HCT116 (cell line): ENCODE data around the gene LAD1. TPM values are rescaled to one million over a fixed set of nuclear protein-coding genes. Genes with fewer than 3 reads are reported as not detected.

Experiments
- ATAC-seq: fragments of 200-7000 bp; cut with Tn5 transposase; 2 replicates; pipeline ENCODE4 v1.9.1; 2020; ENCODE audit warnings: mild to moderate bottlenecking, moderate library complexity
- BruUV-seq: library from RNA; stranded (reverse); fragments of 400-500 nt; replicated peaks from 2 replicates; lab custom pipeline; 2021; lab: Mats Ljungman, UMichigan
- CTCF ChIA-PET: fragments of 300-600 bp; sonication (Branson Sonifier 250); formaldehyde crosslinking; loops from one replicate; lab custom pipeline; 2021; ENCODE audit warnings: antibody characterized with exemption; lab: Charles Lee
- POLR2A ChIA-PET: fragments of 300-600, 350-600 bp; sonication (Branson Sonifier 250); formaldehyde crosslinking; loops from one replicate; lab custom pipeline; 2021; ENCODE audit warnings: antibody characterized with exemption; lab: Charles Lee
- RAD21 ChIA-PET, 2 experiments: fragments of 300-600 bp; sonication (Branson Sonifier 250); formaldehyde crosslinking; loops; one replicate each; lab custom pipeline; 2023; ENCODE audit warnings: low total read pairs in 2 of 2; ENCODE audit not compliant: uncharacterized antibody in 2 of 2, unreplicated experiment in 2 of 2, low non-redundant PET in 1 of 2; lab: Charles Lee
- DNase-seq: peaks from one replicate; pipeline ENCODE4 v3.0.0-alpha.2; 2010; ENCODE audit warnings: low read depth, low spot score
- H2AFZ ChIP-seq: fragments of 200-600 bp; shearing (Covaris generic), sonication (generic); 2 replicates; pipeline ENCODE4 v1.6.1; 2017; ENCODE audit warnings: low read depth, mixed run types, mixed read lengths, antibody characterized with exemption, low read length; ENCODE audit not compliant: poor library complexity, severe bottlenecking
- H3K27ac ChIP-seq: 2 replicates; pipeline ENCODE4 v1.5.1; 2012; ENCODE audit warnings: low read depth, low read length
- H3K27me3 ChIP-seq: fragments of 200-600 bp; sonication (generic); 2 replicates; pipeline ENCODE4 v1.6.1; 2016; ENCODE audit warnings: mixed run types, low read length, mixed read lengths; ENCODE audit not compliant: insufficient read depth
- H3K36me3 ChIP-seq, 2 experiments: fragments of 200-500 bp in 1 of 2; fragments of 200-600 bp in 1 of 2; sonication (Bioruptor generic) in 1 of 2; sonication (generic) in 1 of 2; 2 replicates each; pipeline versions ENCODE4 v1.5.1 to v1.6.1; 2014 to 2016; ENCODE audit warnings: low read length in 2 of 2, inconsistent platforms in 1 of 2, mixed read lengths in 1 of 2, mixed run types in 1 of 2; ENCODE audit not compliant: insufficient read depth in 2 of 2, control insufficient read depth in 1 of 2
- H3K4me1 ChIP-seq, 2 experiments: fragments of 200-600 bp in 1 of 2; sonication (generic) in 1 of 2; 2 replicates each; pipeline versions ENCODE4 v1.5.1 to v1.6.1; 2012 to 2017; ENCODE audit warnings: low read length in 2 of 2, inconsistent platforms in 1 of 2, mild to moderate bottlenecking in 1 of 2, mixed read lengths in 1 of 2, mixed run types in 1 of 2, moderate library complexity in 1 of 2; ENCODE audit not compliant: insufficient read depth in 2 of 2, control insufficient read depth in 1 of 2
- H3K4me2 ChIP-seq: fragments of 200-600 bp; sonication (generic); 2 replicates; pipeline ENCODE4 v1.6.1; 2017; ENCODE audit warnings: mixed run types, low read length, mixed read lengths
- H3K4me3 ChIP-seq, 2 experiments: fragments of 200-600 bp in 1 of 2; sonication (generic) in 1 of 2; replicated peaks in 1 of 2; 2 replicates each; pipeline ENCODE4 v1.5.1; 2011 to 2016; ENCODE audit warnings: low read length in 2 of 2, control low read depth in 1 of 2, low read depth in 1 of 2, mild to moderate bottlenecking in 1 of 2, mixed read lengths in 1 of 2, mixed run types in 1 of 2
- H3K79me2 ChIP-seq: fragments of 200-600 bp; sonication (generic); 2 replicates; pipeline ENCODE4 v1.6.1; 2017; ENCODE audit warnings: mild to moderate bottlenecking, mixed run types, low read length, moderate library complexity, mixed read lengths; ENCODE audit not compliant: insufficient read depth
- H3K9ac ChIP-seq: fragments of 200-600 bp; sonication (generic); 2 replicates; pipeline ENCODE4 v1.6.1; 2016; ENCODE audit warnings: low read length, mixed read lengths
- H3K9me2 ChIP-seq: fragments of 200-600 bp; sonication (generic), shearing (Covaris generic); 2 replicates; pipeline ENCODE4 v1.6.1; 2017; ENCODE audit warnings: mixed run types, mild to moderate bottlenecking, moderate library complexity; ENCODE audit not compliant: insufficient read depth
- H3K9me3 ChIP-seq, 2 experiments: fragments of 200-500 bp in 1 of 2; fragments of 200-600 bp in 1 of 2; sonication (Bioruptor generic) in 1 of 2; sonication (generic) in 1 of 2; 2 replicates each; pipeline ENCODE4 v1.6.1; 2014 to 2017; ENCODE audit warnings: low read length in 2 of 2, mixed read lengths in 2 of 2, inconsistent platforms in 1 of 2, low read depth in 1 of 2, mild to moderate bottlenecking in 1 of 2, mixed run types in 1 of 2, moderate library complexity in 1 of 2; ENCODE audit not compliant: control insufficient read depth in 1 of 2, insufficient read depth in 1 of 2
- H4K20me1 ChIP-seq: fragments of 200-600 bp; sonication (generic), shearing (Covaris generic); 2 replicates; pipeline ENCODE4 v1.6.1; 2017; ENCODE audit warnings: mixed run types, mild to moderate bottlenecking, moderate library complexity; ENCODE audit not compliant: insufficient read depth
- CEBPB ChIP-seq: IDR thresholded peaks from 2 replicates; pipeline ENCODE4 v1.6.1; 2012; ENCODE audit warnings: low read depth
- EGR1 ChIP-seq: IDR thresholded peaks from 2 replicates; pipeline ENCODE4 v1.6.1; 2012; ENCODE audit warnings: low read depth
- JUND ChIP-seq: IDR thresholded peaks from 2 replicates; pipeline ENCODE4 v1.6.1; 2012
- RAD21 ChIP-seq: IDR thresholded peaks from 2 replicates; pipeline ENCODE4 v1.6.1; 2012; ENCODE audit warnings: low read depth, mild to moderate bottlenecking
- SRF ChIP-seq: IDR thresholded peaks from 2 replicates; pipeline ENCODE4 v1.6.1; 2012; ENCODE audit warnings: low read depth
- intact Hi-C: fragments of 100-400 bp; cut with micrococcal nuclease; formaldehyde crosslinking; loops from 2 replicates; pipeline ENCODE4 v1.10.0; 2022
- total RNA-seq: library from RNA; stranded (reverse); gene quantifications from one replicate; pipeline ENCODE4 v1.2.1, GENCODE V29; 2021; ENCODE audit not compliant: unreplicated experiment
- TF ChIP-seq, protein P1 (sequence below), 3 experiments: fragments of 200-600 bp in 1 of 3; sonication (generic) in 1 of 3; IDR thresholded peaks in 2 of 3; conservative IDR thresholded peaks in 1 of 3; 2 replicates each; pipeline ENCODE4 v1.5.1; 2012 to 2017; ENCODE audit warnings: low read depth in 2 of 3, low read length in 2 of 3, antibody characterized with exemption in 1 of 3, borderline replicate concordance in 1 of 3, control low read depth in 1 of 3, mild to moderate bottlenecking in 1 of 3, mixed read lengths in 1 of 3, mixed run types in 1 of 3, moderate library complexity in 1 of 3; ENCODE audit not compliant: insufficient read depth in 1 of 3

Gene LAD1
- total RNA-seq, 1 experiment from 2014 or later, result 56.1 TPM

- ATAC-seq (no peak), DNase-seq (no peak)
- intact Hi-C loops, result loop anchor here (1.0 kb wide), 1 partner anchor 24 kb away; no protein-coding TSS in a partner anchor
- Histone ChIP-seq H3K27me3 (no peaks in the 10 kb centered on the region), H4K20me1 (no peaks in the 10 kb centered on the region), H3K4me2 (no peak overlapping the region), H3K27ac (no peak overlapping the region), H3K4me3 (no peak overlapping the region), H3K4me1 (peaks cover 5 to 41% of the 10 kb centered on the region in 2 experiments; a peak in 3 of 4 replicates), H2AFZ (no peak overlapping the region), H3K36me3 (no peaks in the 10 kb centered on the region), H3K79me2 (no peaks in the 10 kb centered on the region), H3K9ac (no peak overlapping the region), H3K9me2 (no peaks in the 10 kb centered on the region), H3K9me3 (no peaks in the 10 kb centered on the region)
- BruUV-seq, result no TSS peak
- ChIA-PET POLR2A (interaction anchor here (1.3 kb wide), 1 partner anchor 12 kb away, joined by 3 read pairs; no protein-coding TSS in a partner anchor), RAD21 (no interaction called here), CTCF (interaction anchor here (0.6 to 1.0 kb wide), 2 partner anchors 62 to 464 kb away, joined by 3 read pairs; no protein-coding TSS in a partner anchor)
- TF ChIP-seq CEBPB (no peak), EGR1 (no peak), JUND (no peak), SRF (no peak)
These were observed 9.7 kb upstream of the LAD1 start for GRCh38 chr1:201408834-201409200.

DNA sequence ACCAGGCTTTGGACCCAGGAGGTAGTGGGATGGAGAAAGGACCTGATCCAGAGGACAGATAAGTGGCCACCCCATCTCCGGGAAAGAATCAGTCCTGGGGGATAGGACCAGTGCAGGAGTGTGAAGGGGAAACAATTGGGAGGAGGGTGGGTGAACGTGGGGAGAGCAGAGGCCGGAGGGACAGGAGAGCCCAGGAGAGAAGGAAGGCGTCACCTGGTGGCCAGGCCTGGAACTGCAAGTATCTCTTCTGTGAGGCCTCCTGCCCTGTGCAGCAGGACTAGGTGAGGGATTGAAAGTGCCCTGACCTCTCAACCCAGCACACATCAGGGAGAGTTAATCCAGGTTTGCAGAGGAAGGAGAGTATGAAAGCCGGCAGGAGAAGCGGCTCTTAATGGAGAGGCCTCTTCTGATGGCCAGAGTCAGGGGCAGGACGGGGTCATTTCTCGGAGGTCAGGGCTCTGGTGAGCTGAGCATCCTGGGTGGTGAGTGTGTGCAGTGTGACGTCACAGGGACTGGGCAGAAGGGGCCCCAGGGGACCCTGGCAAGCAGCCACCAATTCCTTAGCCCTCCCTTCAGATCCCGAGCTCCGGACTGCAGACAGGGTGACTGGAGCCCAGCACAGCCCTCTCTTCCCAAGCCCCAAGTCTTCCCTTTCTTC, 9.2 kb upstream of the LAD1 start:
- ATAC-seq (peak; percentile 93), DNase-seq (peak; percentile 51)
- Histone ChIP-seq H2AFZ (no peak overlapping the region), H3K79me2 (no peaks in the 10 kb centered on the region), H3K9me3 (no peaks in the 10 kb centered on the region), H3K4me2 (peak overlapping the region; percentile 65), H3K27ac (no peak overlapping the region), H3K27me3 (no peaks in the 10 kb centered on the region), H3K36me3 (no peaks in the 10 kb centered on the region), H3K9ac (no peak overlapping the region), H4K20me1 (no peaks in the 10 kb centered on the region), H3K4me1 (peaks cover 5 to 41% of the 10 kb centered on the region in 2 experiments; a peak in 3 of 4 replicates), H3K9me2 (no peaks in the 10 kb centered on the region), H3K4me3 (no peak overlapping the region)
- BruUV-seq, result no TSS peak
- intact Hi-C loops, result loop anchor here (1.0 kb wide), 1 partner anchor 23 kb away; no protein-coding TSS in a partner anchor
- RAD21 ChIA-PET, result no interaction called here
- CTCF ChIA-PET, result interaction anchor here (0.6 kb wide), 1 partner anchor 464 kb away, joined by 3 read pairs; no protein-coding TSS in a partner anchor
- TF ChIP-seq RAD21 (peak; percentile 91), SRF (no peak)
- TF ChIP-seq, protein P1, sequence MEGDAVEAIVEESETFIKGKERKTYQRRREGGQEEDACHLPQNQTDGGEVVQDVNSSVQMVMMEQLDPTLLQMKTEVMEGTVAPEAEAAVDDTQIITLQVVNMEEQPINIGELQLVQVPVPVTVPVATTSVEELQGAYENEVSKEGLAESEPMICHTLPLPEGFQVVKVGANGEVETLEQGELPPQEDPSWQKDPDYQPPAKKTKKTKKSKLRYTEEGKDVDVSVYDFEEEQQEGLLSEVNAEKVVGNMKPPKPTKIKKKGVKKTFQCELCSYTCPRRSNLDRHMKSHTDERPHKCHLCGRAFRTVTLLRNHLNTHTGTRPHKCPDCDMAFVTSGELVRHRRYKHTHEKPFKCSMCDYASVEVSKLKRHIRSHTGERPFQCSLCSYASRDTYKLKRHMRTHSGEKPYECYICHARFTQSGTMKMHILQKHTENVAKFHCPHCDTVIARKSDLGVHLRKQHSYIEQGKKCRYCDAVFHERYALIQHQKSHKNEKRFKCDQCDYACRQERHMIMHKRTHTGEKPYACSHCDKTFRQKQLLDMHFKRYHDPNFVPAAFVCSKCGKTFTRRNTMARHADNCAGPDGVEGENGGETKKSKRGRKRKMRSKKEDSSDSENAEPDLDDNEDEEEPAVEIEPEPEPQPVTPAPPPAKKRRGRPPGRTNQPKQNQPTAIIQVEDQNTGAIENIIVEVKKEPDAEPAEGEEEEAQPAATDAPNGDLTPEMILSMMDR (IDR thresholded peaks at IDR 0.05 in 2 of 3, conservative IDR thresholded peaks at IDR 0.05 in 1 of 3; ENCODE audit: borderline replicate concordance in 1 of 3, insufficient read depth in 1 of 3, low read depth in 2 of 3, low read length in 2 of 3), result peak; percentile 90 to 98 (median 96)
- POLR2A ChIA-PET, result no interaction called here
